Endothelial cell (in vitro differentiated cells): ENCODE results near the gene IKZF1. TPM values are rescaled to one million over a fixed set of nuclear protein-coding genes. Genes with fewer than 3 reads are reported as not detected.

Experiments used
- DNase-seq: peaks from one replicate; pipeline ENCODE4 v3.0.0; 2021; ENCODE audit warnings: low spot score
- H3K27ac Mint-ChIP-seq: one replicate; pipeline ENCODE4 v1.8.0; 2021; ENCODE audit warnings: mixed read lengths, inconsistent platforms; ENCODE audit not compliant: unreplicated experiment
- H3K27me3 Mint-ChIP-seq: one replicate; pipeline ENCODE4 v1.8.0; 2021; ENCODE audit warnings: mild to moderate bottlenecking, moderate library complexity, mixed read lengths, inconsistent platforms; ENCODE audit not compliant: unreplicated experiment
- H3K36me3 Mint-ChIP-seq: one replicate; pipeline ENCODE4 v1.8.0; 2021; ENCODE audit warnings: mild to moderate bottlenecking, low read depth, mixed read lengths, inconsistent platforms; ENCODE audit not compliant: unreplicated experiment
- H3K4me1 Mint-ChIP-seq: one replicate; pipeline ENCODE4 v1.8.0; 2021; ENCODE audit warnings: mild to moderate bottlenecking, mixed read lengths, inconsistent platforms; ENCODE audit not compliant: unreplicated experiment
- H3K4me3 Mint-ChIP-seq: one replicate; pipeline ENCODE4 v1.8.0; 2021; ENCODE audit warnings: mild to moderate bottlenecking, mixed read lengths, inconsistent platforms; ENCODE audit not compliant: unreplicated experiment
- H3K9me3 Mint-ChIP-seq: one replicate; pipeline ENCODE4 v1.8.0; 2021; ENCODE audit warnings: mixed read lengths, inconsistent platforms; ENCODE audit not compliant: unreplicated experiment
- CTCF ChIP-seq: fragments of 200-600 bp; sonication (generic); IDR thresholded peaks from one replicate; pipeline ENCODE4 v1.5.0; 2021; ENCODE audit warnings: antibody characterized with exemption; ENCODE audit not compliant: unreplicated experiment
- total RNA-seq: library from RNA; stranded (reverse); fragmentation: NEBNext Ultra II Directional; extraction: Animal tissue kit (Norgen Biotek cat#: 25700); gene quantifications from one replicate; pipeline ENCODE4 v1.2.1, GENCODE V29; 2021; ENCODE audit not compliant: unreplicated experiment

The IKZF1 gene
- total RNA-seq, 1 donor from 2014 or later, result 3.1 TPM

GRCh38 chr7:50283731-50284130 is 20.8 kb upstream of the IKZF1 start:
- Mint-ChIP-seq H3K9me3 (no peaks in the 10 kb centered on the region), H3K36me3 (no peaks in the 10 kb centered on the region), H3K4me1 (no peaks in the 10 kb centered on the region), H3K27ac (no peak overlapping the region), H3K27me3 (no peaks in the 10 kb centered on the region), H3K4me3 (no peak overlapping the region)
- no peak for DNase-seq
- no peak for TF ChIP-seq CTCF

- TF ChIP-seq CTCF, result no peak
- no peaks in the 10 kb centered on the region for H3K4me1 Mint-ChIP-seq
- DNase-seq, result no peak
- no peak overlapping the region for H3K27ac Mint-ChIP-seq
- H3K27me3 Mint-ChIP-seq, result no peaks in the 10 kb centered on the region
- no peaks in the 10 kb centered on the region for H3K9me3 Mint-ChIP-seq
- H3K4me3 Mint-ChIP-seq, result no peak overlapping the region
- no peaks in the 10 kb centered on the region for H3K36me3 Mint-ChIP-seq
These were observed 20.2 kb upstream of the IKZF1 start for GRCh38 chr7:50284296-50284695.

- no peak for DNase-seq
- Mint-ChIP-seq H3K9me3 (no peaks in the 10 kb centered on the region), H3K4me1 (no peaks in the 10 kb centered on the region), H3K36me3 (no peaks in the 10 kb centered on the region), H3K4me3 (no peak overlapping the region), H3K27ac (no peak overlapping the region), H3K27me3 (no peaks in the 10 kb centered on the region)
- no peak for TF ChIP-seq CTCF
These were observed 19.2 kb upstream of the IKZF1 start for GRCh38 chr7:50285269-50285668.

GRCh38 chr7:50287129-50287528 is 17.4 kb upstream of the IKZF1 start:
- TF ChIP-seq CTCF, result no peak
- H3K4me3 Mint-ChIP-seq, result no peak overlapping the region
- H3K4me1 Mint-ChIP-seq, result no peaks in the 10 kb centered on the region
- no peaks in the 10 kb centered on the region for H3K9me3 Mint-ChIP-seq
- DNase-seq, result no peak
- no peaks in the 10 kb centered on the region for H3K36me3 Mint-ChIP-seq
- H3K27ac Mint-ChIP-seq, result no peak overlapping the region
- H3K27me3 Mint-ChIP-seq, result no peaks in the 10 kb centered on the region

- Mint-ChIP-seq H3K27ac (no peak overlapping the region), H3K9me3 (no peaks in the 10 kb centered on the region), H3K4me1 (no peaks in the 10 kb centered on the region), H3K27me3 (peaks cover 2% of the 10 kb centered on the region), H3K4me3 (no peak overlapping the region), H3K36me3 (no peaks in the 10 kb centered on the region)
- DNase-seq, result no peak
- TF ChIP-seq CTCF, result no peak
These were observed 12.3 kb upstream of the IKZF1 start for GRCh38 chr7:50292165-50292757.
